ENCODE results near the gene SYNRG. TPM values are rescaled to one million over a fixed set of nuclear protein-coding genes. Genes with fewer than 3 reads are reported as not detected.

The SYNRG gene
- total RNA-seq, 1 experiment from 2014 or later = 18.0 TPM

DNA sequence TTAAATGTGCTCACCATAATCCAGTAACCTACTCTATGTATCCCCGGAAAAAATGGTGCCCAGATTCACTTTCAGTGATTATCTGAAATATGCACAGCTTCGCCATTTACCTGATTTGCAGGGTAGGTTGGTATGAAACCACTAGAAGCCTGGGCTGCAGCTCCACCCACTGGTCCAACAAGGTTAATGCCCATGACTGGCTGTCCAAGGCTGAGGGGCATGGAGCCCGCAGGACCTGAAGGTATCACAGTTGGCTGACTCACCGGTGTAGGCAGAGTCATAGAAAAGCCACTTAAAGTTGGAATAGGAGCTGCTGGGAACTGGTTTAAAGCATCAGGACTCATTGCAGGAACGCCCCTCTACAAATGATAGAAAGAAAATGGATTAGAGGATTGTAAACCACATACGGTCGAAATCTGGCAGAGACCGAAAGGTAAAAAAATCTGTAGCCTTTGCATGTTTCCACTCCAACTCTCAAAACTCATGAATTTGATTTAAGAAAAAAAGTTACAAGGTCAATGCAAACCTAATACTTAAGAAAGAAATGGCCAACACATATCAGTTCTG is 38.6 kb downstream of the SYNRG start:
- ChIA-PET CTCF (interaction anchor here (0.6 to 3.6 kb wide), 28 partner anchors 9 to 943 kb away, joined by 3 to 34 read pairs (median 4); partner anchors contain the start of gene SYNRG), POLR2A (interaction anchor here (0.6 to 2.6 kb wide), 9 partner anchors 13 to 217 kb away, joined by 3 to 11 read pairs (median 3); partner anchors contain the start of gene SYNRG)
- Mint-ChIP-seq H3K9me3 (ENCODE audit: unreplicated experiment) (peaks cover 14% of the 10 kb centered on the region), H3K27ac (ENCODE audit: low read depth, unreplicated experiment) (peak overlapping the region; percentile 42), H3K27me3 (ENCODE audit: insufficient read depth, unreplicated experiment) (no peaks in the 10 kb centered on the region), H3K36me3 (ENCODE audit: insufficient read depth, unreplicated experiment) (peaks cover 71% of the 10 kb centered on the region), H3K4me1 (ENCODE audit: insufficient read depth, unreplicated experiment) (peaks cover 10% of the 10 kb centered on the region), H3K4me3 (ENCODE audit: unreplicated experiment) (no peak overlapping the region)
- no TSS peak for BruUV-seq (replicated peaks)
- intact Hi-C loops (cut with micrococcal nuclease) = loop anchor here (1.0 kb wide), 2 partner anchors 43 to 197 kb away; no protein-coding TSS in a partner anchor
- TF ChIP-seq, protein P1, sequence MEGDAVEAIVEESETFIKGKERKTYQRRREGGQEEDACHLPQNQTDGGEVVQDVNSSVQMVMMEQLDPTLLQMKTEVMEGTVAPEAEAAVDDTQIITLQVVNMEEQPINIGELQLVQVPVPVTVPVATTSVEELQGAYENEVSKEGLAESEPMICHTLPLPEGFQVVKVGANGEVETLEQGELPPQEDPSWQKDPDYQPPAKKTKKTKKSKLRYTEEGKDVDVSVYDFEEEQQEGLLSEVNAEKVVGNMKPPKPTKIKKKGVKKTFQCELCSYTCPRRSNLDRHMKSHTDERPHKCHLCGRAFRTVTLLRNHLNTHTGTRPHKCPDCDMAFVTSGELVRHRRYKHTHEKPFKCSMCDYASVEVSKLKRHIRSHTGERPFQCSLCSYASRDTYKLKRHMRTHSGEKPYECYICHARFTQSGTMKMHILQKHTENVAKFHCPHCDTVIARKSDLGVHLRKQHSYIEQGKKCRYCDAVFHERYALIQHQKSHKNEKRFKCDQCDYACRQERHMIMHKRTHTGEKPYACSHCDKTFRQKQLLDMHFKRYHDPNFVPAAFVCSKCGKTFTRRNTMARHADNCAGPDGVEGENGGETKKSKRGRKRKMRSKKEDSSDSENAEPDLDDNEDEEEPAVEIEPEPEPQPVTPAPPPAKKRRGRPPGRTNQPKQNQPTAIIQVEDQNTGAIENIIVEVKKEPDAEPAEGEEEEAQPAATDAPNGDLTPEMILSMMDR (IDR thresholded peaks at IDR 0.05; ENCODE audit: unreplicated experiment) = peak; percentile 75
- DNase-seq (ENCODE audit: unreplicated experiment) = peak; percentile 90

DNA sequence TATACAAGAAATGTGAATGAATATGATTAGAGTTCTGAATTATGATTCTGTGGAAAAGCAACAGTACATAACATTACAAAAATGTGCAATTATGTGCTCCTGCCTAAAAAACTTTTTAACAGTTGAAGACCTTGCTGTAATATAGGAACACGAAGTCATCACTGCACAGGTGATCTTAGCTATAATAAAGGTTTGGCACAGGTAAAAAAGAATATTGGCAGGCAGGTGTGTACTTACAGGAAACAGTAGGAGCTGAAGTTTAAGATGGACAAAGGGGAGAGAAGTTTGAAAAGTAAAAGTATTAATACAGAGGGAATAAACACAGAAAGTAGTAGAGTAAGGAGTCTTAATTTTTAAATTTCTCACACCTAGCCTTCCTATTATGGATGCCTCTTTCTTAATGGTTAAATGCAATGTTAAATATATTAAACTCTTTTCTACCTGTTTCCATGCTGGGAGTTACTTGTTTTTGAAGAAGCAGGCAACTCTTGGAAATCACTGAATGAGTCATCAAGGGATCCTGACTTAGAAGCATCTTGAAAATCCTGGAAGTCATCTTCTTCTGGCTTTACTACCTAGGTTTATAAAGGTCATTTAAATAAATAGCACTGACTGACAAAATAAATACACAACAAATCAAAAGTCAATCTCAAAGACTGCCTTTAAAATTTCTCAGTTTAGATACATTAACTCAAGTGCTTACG is 40.7 kb downstream of the SYNRG start:
- Mint-ChIP-seq H3K9me3 (ENCODE audit: unreplicated experiment) (peaks cover under 1% of the 10 kb centered on the region), H3K4me1 (ENCODE audit: insufficient read depth, unreplicated experiment) (peaks cover 10% of the 10 kb centered on the region), H3K27ac (ENCODE audit: low read depth, unreplicated experiment) (no peak overlapping the region), H3K36me3 (ENCODE audit: insufficient read depth, unreplicated experiment) (peaks cover 75% of the 10 kb centered on the region), H3K4me3 (ENCODE audit: unreplicated experiment) (no peak overlapping the region), H3K27me3 (ENCODE audit: insufficient read depth, unreplicated experiment) (no peaks in the 10 kb centered on the region)
- no peak for DNase-seq (ENCODE audit: unreplicated experiment)
- intact Hi-C loops (cut with micrococcal nuclease) = no loop called here
- TF ChIP-seq, protein P1 (IDR thresholded peaks at IDR 0.05; ENCODE audit: unreplicated experiment) = no peak
- POLR2A ChIA-PET = interaction anchor here (0.6 to 2.6 kb wide), 2 partner anchors 16 to 358 kb away, joined by 3 to 11 read pairs; no protein-coding TSS in a partner anchor
- no TSS peak for BruUV-seq (replicated peaks)
- CTCF ChIA-PET = interaction anchor here (1.2 to 3.6 kb wide), 3 partner anchors 26 to 53 kb away, joined by 6 to 34 read pairs (median 9); no protein-coding TSS in a partner anchor

DNA sequence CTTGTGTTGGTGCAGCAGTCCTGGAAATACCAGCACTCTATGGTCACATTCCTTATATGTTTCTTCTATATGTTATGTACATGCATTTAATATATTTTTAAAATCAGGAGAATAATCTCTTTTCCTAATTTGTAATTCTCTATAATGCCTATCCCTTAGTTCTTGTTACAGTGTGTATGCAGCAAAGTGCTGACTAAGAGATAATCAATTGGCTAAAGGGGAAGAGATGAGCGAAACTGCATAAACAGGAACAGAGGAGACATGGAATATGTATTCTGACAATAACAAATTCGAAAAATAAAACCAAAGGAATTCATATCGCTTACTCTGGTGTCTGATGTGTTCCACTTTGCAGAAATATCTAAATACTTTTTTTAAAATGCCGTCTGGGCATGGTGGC is 41.7 kb downstream of the SYNRG start:
- ChIA-PET CTCF (no interaction called here), POLR2A (interaction anchor here (0.6 to 0.8 kb wide), 2 partner anchors 29 to 358 kb away, joined by 3 to 4 read pairs; no protein-coding TSS in a partner anchor)
- Mint-ChIP-seq H3K27ac (ENCODE audit: low read depth, unreplicated experiment) (no peak overlapping the region), H3K9me3 (ENCODE audit: unreplicated experiment) (no peaks in the 10 kb centered on the region), H3K36me3 (ENCODE audit: insufficient read depth, unreplicated experiment) (peaks cover 74% of the 10 kb centered on the region), H3K4me1 (ENCODE audit: insufficient read depth, unreplicated experiment) (peaks cover 10% of the 10 kb centered on the region), H3K4me3 (ENCODE audit: unreplicated experiment) (no peak overlapping the region), H3K27me3 (ENCODE audit: insufficient read depth, unreplicated experiment) (no peaks in the 10 kb centered on the region)
- intact Hi-C loops (cut with micrococcal nuclease) = no loop called here
- no peak for DNase-seq (ENCODE audit: unreplicated experiment)
- BruUV-seq (replicated peaks) = no TSS peak
- TF ChIP-seq, protein P1 (IDR thresholded peaks at IDR 0.05; ENCODE audit: unreplicated experiment) = no peak

DNA sequence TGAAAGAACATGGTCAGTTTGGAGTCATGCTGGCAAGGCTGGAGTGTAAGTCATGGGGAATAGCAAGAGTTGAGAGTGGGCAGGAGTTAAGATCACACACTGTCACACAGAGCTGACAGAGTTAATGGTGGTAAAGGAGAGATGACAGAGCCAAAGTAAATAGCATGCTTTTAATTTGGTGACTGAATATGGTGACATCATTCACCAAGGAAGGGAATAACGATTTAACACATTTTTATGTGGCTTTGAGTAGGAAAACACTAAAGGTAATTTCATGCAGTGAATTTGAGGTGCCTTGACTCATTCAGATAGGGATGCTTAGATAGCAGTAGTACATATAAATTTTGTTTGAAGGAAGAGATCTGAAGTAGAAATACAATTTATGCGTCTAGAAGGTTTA is 42.1 kb downstream of the SYNRG start:
- Mint-ChIP-seq H3K4me1 (ENCODE audit: insufficient read depth, unreplicated experiment) (peaks cover 10% of the 10 kb centered on the region), H3K4me3 (ENCODE audit: unreplicated experiment) (no peak overlapping the region), H3K9me3 (ENCODE audit: unreplicated experiment) (no peaks in the 10 kb centered on the region), H3K27me3 (ENCODE audit: insufficient read depth, unreplicated experiment) (no peaks in the 10 kb centered on the region), H3K36me3 (ENCODE audit: insufficient read depth, unreplicated experiment) (peaks cover 75% of the 10 kb centered on the region), H3K27ac (ENCODE audit: low read depth, unreplicated experiment) (no peak overlapping the region)
- TF ChIP-seq, protein P1 (IDR thresholded peaks at IDR 0.05; ENCODE audit: unreplicated experiment) = no peak
- ChIA-PET POLR2A (interaction anchor here (0.8 kb wide), 1 partner anchor 29 kb away, joined by 4 read pairs; no protein-coding TSS in a partner anchor), CTCF (no interaction called here)
- intact Hi-C loops (cut with micrococcal nuclease) = no loop called here
- BruUV-seq (replicated peaks) = no TSS peak
- no peak for DNase-seq (ENCODE audit: unreplicated experiment)

Measured in MCF 10A (cell line).